ENCODE measurements around the gene SHROOM3.

The SHROOM3 gene

GRCh38 chr4:76640353-76640910 is 205.4 kb downstream of the SHROOM3 start:
- FAIRE-seq = no peak
- DNase-seq (ENCODE audit: extremely low spot score, insufficient read length, low read depth) = no peak

GRCh38 chr4:76641351-76641750 is 206.3 kb downstream of the SHROOM3 start:
- DNase-seq (ENCODE audit: extremely low spot score, insufficient read length, low read depth) (no peak), FAIRE-seq (no peak)

GRCh38 chr4:76641758-76642157 is 206.7 kb downstream of the SHROOM3 start:
- no peak for FAIRE-seq
- DNase-seq (ENCODE audit: extremely low spot score, insufficient read length, low read depth) = no peak

GRCh38 chr4:76644831-76645485 is 209.9 kb downstream of the SHROOM3 start:
- no peak for FAIRE-seq

DNA sequence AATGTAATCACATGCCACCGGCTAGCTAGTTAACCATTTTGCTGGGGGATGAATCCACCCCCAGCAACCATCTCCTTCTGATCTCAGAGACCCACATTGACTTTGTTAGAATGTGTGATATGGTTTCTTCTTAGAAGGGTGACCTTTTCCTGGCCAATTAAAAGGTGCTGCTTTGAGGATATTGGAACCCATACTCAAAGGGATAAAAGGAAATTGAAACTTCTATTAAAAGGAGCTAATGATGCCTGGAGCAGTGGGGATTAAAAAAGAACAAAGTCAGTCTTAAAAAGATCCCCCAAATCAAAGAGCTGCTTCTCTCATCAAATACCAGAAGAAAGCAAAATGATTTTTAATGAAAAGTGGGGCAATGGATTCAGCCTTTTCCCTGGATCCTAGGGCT is 214.1 kb downstream of the SHROOM3 start:
- no peak for FAIRE-seq
- DNase-seq (ENCODE audit: extremely low spot score, insufficient read length, low read depth) = no peak

More at GRCh38 chr4:76644831-76645485, 209.9 kb downstream of the SHROOM3 start:
- no peak for DNase-seq (ENCODE audit: extremely low spot score, insufficient read length, low read depth)

DNA sequence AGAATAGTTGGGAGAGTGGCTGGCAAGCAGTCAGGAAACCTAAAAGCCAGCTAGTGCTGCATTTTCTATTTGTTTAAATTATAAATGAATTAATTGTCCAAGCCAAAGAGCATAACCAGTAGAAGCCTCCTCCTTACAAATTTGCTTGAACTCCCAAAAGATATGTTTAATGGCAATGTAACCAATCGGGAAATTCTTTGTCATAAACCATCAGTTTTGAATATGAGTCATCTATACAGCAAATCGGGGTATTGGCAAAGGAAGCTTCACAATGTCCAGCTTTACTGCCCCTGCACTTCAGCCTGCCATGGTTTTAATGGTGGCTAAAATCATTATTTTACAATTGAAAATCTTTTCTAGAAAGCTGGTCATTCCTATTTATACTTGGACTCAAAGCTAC is 216.6 kb downstream of the SHROOM3 start:
- no peak for DNase-seq (ENCODE audit: extremely low spot score, insufficient read length, low read depth)
- no peak for FAIRE-seq

GRCh38 chr4:76652389-76652788 is 217.4 kb downstream of the SHROOM3 start:
- no peak for FAIRE-seq
- DNase-seq (ENCODE audit: extremely low spot score, insufficient read length, low read depth) = no peak

GRCh38 chr4:76654084-76654483 is 219.1 kb downstream of the SHROOM3 start:
- DNase-seq (ENCODE audit: extremely low spot score, insufficient read length, low read depth) (no peak), FAIRE-seq (no peak)

GRCh38 chr4:76654791-76655190 is 219.8 kb downstream of the SHROOM3 start:
- DNase-seq (ENCODE audit: extremely low spot score, insufficient read length, low read depth) (no peak), FAIRE-seq (no peak)

GRCh38 chr4:76655566-76656479 is 220.8 kb downstream of the SHROOM3 start:
- FAIRE-seq = no peak
- no peak for DNase-seq (ENCODE audit: extremely low spot score, insufficient read length, low read depth)

GRCh38 chr4:76657443-76657842 is 222.4 kb downstream of the SHROOM3 start:
- DNase-seq (ENCODE audit: extremely low spot score, insufficient read length, low read depth) = no peak
- FAIRE-seq = no peak

- no peak for DNase-seq (ENCODE audit: extremely low spot score, insufficient read length, low read depth)
- FAIRE-seq = peak; percentile 38
Measured at GRCh38 chr4:76658231-76659102, 223.4 kb downstream of the SHROOM3 start.

DNA sequence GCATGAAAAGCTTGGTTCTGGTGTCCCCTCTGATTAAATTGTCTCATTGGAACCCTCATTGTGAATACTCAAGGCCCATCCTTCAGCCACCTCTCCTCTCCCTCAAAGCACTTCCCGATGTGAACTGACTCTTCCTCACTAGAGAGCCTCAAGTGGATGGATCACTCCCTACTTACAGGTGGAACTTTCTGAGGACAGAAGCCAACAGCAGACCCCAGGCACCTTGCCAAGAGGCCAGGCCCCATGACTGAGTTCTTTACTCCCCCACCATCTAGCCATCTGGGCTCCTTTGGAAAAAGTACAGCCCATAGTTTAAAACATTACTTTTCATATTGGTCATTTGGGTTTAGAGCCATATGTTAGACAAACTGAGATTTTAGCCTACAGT is 224.1 kb downstream of the SHROOM3 start:
- DNase-seq (ENCODE audit: extremely low spot score, insufficient read length, low read depth) (no peak), FAIRE-seq (no peak)

DNA sequence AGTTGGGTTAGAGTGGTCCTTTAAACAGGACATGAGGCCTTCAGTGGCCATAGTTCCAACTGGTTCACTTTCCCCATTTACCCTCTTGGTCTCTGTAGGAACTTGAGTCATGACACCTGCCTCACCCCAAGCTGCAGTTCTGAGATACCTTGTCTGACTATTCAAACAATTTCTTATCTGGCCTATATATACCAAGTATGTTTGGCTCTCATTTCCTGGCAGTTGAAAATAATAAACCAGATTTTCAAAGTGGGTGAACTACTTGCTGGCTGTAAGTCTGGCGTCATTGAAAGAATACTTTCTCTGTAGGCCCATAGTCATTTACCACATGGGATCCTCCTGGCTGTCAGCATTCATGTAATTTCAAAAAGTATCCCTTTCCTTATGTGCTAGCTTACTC is 228.8 kb downstream of the SHROOM3 start:
- DNase-seq (ENCODE audit: extremely low spot score, insufficient read length, low read depth) (no peak), FAIRE-seq (no peak)

- DNase-seq (ENCODE audit: extremely low spot score, insufficient read length, low read depth) (no peak), FAIRE-seq (no peak)
Measured at GRCh38 chr4:76665153-76665552, 230.1 kb downstream of the SHROOM3 start.

- FAIRE-seq (no peak), DNase-seq (ENCODE audit: extremely low spot score, insufficient read length, low read depth) (no peak)
Measured at GRCh38 chr4:76665721-76666120, 230.7 kb downstream of the SHROOM3 start.

- DNase-seq (ENCODE audit: extremely low spot score, insufficient read length, low read depth) = no peak
- FAIRE-seq = peak; percentile 52
Measured at GRCh38 chr4:76666944-76667532, 232.0 kb downstream of the SHROOM3 start.

GRCh38 chr4:76670631-76671030 is 235.6 kb downstream of the SHROOM3 start:
- no peak for FAIRE-seq
- no peak for DNase-seq (ENCODE audit: extremely low spot score, insufficient read length, low read depth)

DNA sequence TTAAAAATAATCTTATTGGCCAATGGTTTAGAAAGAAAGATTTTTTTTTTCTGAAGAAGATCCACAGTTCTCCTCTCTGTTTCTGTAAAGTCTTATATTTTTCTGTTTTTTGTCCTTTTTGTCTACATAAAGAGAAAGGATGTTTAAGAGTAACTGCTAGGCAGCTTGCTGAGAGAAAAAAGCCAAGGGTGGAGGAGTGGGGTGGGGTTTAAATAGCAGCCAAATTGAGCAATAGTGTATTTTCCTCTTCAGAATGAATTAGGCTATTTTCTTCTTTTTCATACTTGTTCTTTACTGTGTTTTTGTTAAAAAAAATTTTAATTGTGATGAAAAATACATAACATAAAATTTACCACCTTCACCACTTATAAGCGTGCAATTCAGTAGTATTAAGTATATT is 238.3 kb downstream of the SHROOM3 start:
- FAIRE-seq (no peak), DNase-seq (ENCODE audit: extremely low spot score, insufficient read length, low read depth) (no peak)

GRCh38 chr4:76674983-76675382 is 240.0 kb downstream of the SHROOM3 start:
- no peak for DNase-seq (ENCODE audit: extremely low spot score, insufficient read length, low read depth)

More at GRCh38 chr4:76674983-76675382, 240.0 kb downstream of the SHROOM3 start:
- no peak for FAIRE-seq

All from GM18507 (cell line).